HepG2 (cell line): Measurements from ENCODE around the gene SYT8. TPM values are rescaled to one million over a fixed set of nuclear protein-coding genes. Genes with fewer than 3 reads are reported as not detected.
A peak's percentile ranks its signal among the peaks of the same experiment; 100 is the strongest.

ENCODE experiments used
- ARID2 ChIP-seq: sonication (generic); formaldehyde crosslinking; IDR thresholded peaks from 2 replicates; pipeline ENCODE4 v1.8.1; 2022; ENCODE audit warnings: mild to moderate bottlenecking, missing genetic modification reagents, borderline replicate concordance
- CAMTA2 ChIP-seq: sonication (generic); formaldehyde crosslinking; IDR thresholded peaks from 2 replicates; pipeline ENCODE4 v1.4.0; 2020; ENCODE audit warnings: mild to moderate bottlenecking, missing genetic modification reagents, borderline replicate concordance
- HNRNPUL1 ChIP-seq: fragments of 200-400 bp; formaldehyde crosslinking; IDR thresholded peaks from 2 replicates; pipeline ENCODE4 v1.6.1; 2017; ENCODE audit warnings: low read depth, mild to moderate bottlenecking, low read length, moderate library complexity
- HOXA5 ChIP-seq: sonication (generic); formaldehyde crosslinking; IDR thresholded peaks from 2 replicates; pipeline ENCODE4 v1.4.0; 2020; ENCODE audit warnings: missing genetic modification reagents
- IRF2 ChIP-seq: IDR thresholded peaks from 2 replicates; pipeline ENCODE4 v1.6.1; 2018; ENCODE audit warnings: missing genetic modification reagents, missing compliant biosample characterization
- MATR3 ChIP-seq: sonication (generic); formaldehyde crosslinking; IDR thresholded peaks from 2 replicates; pipeline ENCODE4 v1.4.0; 2020; ENCODE audit warnings: missing genetic modification reagents
- PAX8 ChIP-seq: sonication (generic); formaldehyde crosslinking; IDR thresholded peaks from 2 replicates; pipeline ENCODE4 v1.8.0; 2022; ENCODE audit warnings: mild to moderate bottlenecking, missing genetic modification reagents, borderline replicate concordance
- SETDB1 ChIP-seq: sonication (generic); formaldehyde crosslinking; IDR thresholded peaks from 2 replicates; pipeline ENCODE4 v1.5.1; 2020; ENCODE audit warnings: missing genetic modification reagents, mild to moderate bottlenecking, borderline replicate concordance
- SRF ChIP-seq: IDR thresholded peaks from 2 replicates; pipeline ENCODE4 v1.6.1; 2011; ENCODE audit warnings: mild to moderate bottlenecking, low read depth, low read length, moderate library complexity
- ZBTB26 ChIP-seq: IDR thresholded peaks from 2 replicates; pipeline ENCODE4 v1.6.1; 2016; ENCODE audit warnings: missing compliant biosample characterization, missing genetic modification reagents, borderline replicate concordance
- ZFP62 ChIP-seq: sonication (generic); formaldehyde crosslinking; IDR thresholded peaks from 2 replicates; pipeline ENCODE4 v1.4.0; 2020; ENCODE audit warnings: missing genetic modification reagents
- ZKSCAN5 ChIP-seq: sonication (generic); formaldehyde crosslinking; IDR thresholded peaks from 2 replicates; pipeline ENCODE4 v1.5.1; 2020; ENCODE audit warnings: mild to moderate bottlenecking, missing genetic modification reagents
- ZNF101 ChIP-seq: sonication (generic); formaldehyde crosslinking; IDR thresholded peaks from 2 replicates; pipeline ENCODE4 v1.4.0; 2020; ENCODE audit warnings: mild to moderate bottlenecking, low read depth, missing genetic modification reagents, borderline replicate concordance
- ZNF136 ChIP-seq: sonication (generic); formaldehyde crosslinking; IDR thresholded peaks from 2 replicates; pipeline ENCODE4 v1.8.1; 2022; ENCODE audit warnings: low read depth, mild to moderate bottlenecking, moderate library complexity, missing genetic modification reagents
- ZNF207 ChIP-seq: fragments of 450-650 bp; IDR thresholded peaks from 2 replicates; pipeline ENCODE4 v1.6.1; 2016; ENCODE audit warnings: antibody characterized with exemption, borderline replicate concordance
- ZNF280D ChIP-seq: sonication (generic); formaldehyde crosslinking; IDR thresholded peaks from 2 replicates; pipeline ENCODE4 v1.5.1; 2020; ENCODE audit warnings: mild to moderate bottlenecking, missing genetic modification reagents
- ZNF333 ChIP-seq: sonication (generic); formaldehyde crosslinking; IDR thresholded peaks from 2 replicates; pipeline ENCODE4 v1.4.0; 2020; ENCODE audit warnings: mild to moderate bottlenecking, missing genetic modification reagents, borderline replicate concordance
- ZNF446 ChIP-seq: sonication (generic); formaldehyde crosslinking; IDR thresholded peaks from 2 replicates; pipeline ENCODE4 v1.5.0; 2020; ENCODE audit warnings: mild to moderate bottlenecking, missing genetic modification reagents
- ZNF720 ChIP-seq: sonication (generic); formaldehyde crosslinking; IDR thresholded peaks from 2 replicates; pipeline ENCODE4 v1.4.0; 2020; ENCODE audit warnings: missing genetic modification reagents
- ZNF788 ChIP-seq: sonication (generic); formaldehyde crosslinking; IDR thresholded peaks from 2 replicates; pipeline ENCODE4 v1.5.0; 2020; ENCODE audit warnings: mild to moderate bottlenecking, missing genetic modification reagents, borderline replicate concordance
- ZNF850 ChIP-seq: sonication (generic); formaldehyde crosslinking; conservative IDR thresholded peaks from 2 replicates; pipeline ENCODE4 v1.9.0; 2021; ENCODE audit warnings: mild to moderate bottlenecking, missing genetic modification reagents
- ZSCAN21 ChIP-seq: sonication (generic); formaldehyde crosslinking; IDR thresholded peaks from 2 replicates; pipeline ENCODE4 v1.8.0; 2022; ENCODE audit warnings: mild to moderate bottlenecking, missing genetic modification reagents, moderate library complexity, borderline replicate concordance
- ZXDC ChIP-seq: sonication (generic); formaldehyde crosslinking; IDR thresholded peaks from 2 replicates; pipeline ENCODE4 v1.5.0; 2020; ENCODE audit warnings: mild to moderate bottlenecking, missing genetic modification reagents
- polyA plus RNA-seq, 8 experiments: library from polyadenylated mRNA; depleted of rRNA in 3 of 8; stranded (reverse) in 7 of 8; unstranded in 1 of 8; fragments of >200 nt; fragmentation: Illumina TruSeq in 4 of 8; extraction: Trizol in 4 of 8; gene quantifications; 2 replicates each; pipeline versions ENCODE4 v1.2.1 to v1.2.3, GENCODE V29; 2011 to 2016; ENCODE audit warnings: low read depth in 4 of 8, missing spikeins in 1 of 8, mixed read lengths in 1 of 8; ENCODE audit not compliant: insufficient read depth in 1 of 8
- total RNA-seq, 5 experiments: library from RNA; depleted of rRNA; stranded (reverse); fragments of >200 nt; fragmentation: Illumina TruSeq; extraction: Trizol; gene quantifications; 2 replicates each; pipeline ENCODE4 v1.2.3, GENCODE V29; 2016; ENCODE audit warnings: low read depth in 1 of 5

The SYT8 gene
- total and polyA plus RNA-seq, 2 of the 13 experiments (the other 11 are each of a cell fraction or from before 2014, with no cell fraction given) = 0.60 to 2.3 TPM

DNA sequence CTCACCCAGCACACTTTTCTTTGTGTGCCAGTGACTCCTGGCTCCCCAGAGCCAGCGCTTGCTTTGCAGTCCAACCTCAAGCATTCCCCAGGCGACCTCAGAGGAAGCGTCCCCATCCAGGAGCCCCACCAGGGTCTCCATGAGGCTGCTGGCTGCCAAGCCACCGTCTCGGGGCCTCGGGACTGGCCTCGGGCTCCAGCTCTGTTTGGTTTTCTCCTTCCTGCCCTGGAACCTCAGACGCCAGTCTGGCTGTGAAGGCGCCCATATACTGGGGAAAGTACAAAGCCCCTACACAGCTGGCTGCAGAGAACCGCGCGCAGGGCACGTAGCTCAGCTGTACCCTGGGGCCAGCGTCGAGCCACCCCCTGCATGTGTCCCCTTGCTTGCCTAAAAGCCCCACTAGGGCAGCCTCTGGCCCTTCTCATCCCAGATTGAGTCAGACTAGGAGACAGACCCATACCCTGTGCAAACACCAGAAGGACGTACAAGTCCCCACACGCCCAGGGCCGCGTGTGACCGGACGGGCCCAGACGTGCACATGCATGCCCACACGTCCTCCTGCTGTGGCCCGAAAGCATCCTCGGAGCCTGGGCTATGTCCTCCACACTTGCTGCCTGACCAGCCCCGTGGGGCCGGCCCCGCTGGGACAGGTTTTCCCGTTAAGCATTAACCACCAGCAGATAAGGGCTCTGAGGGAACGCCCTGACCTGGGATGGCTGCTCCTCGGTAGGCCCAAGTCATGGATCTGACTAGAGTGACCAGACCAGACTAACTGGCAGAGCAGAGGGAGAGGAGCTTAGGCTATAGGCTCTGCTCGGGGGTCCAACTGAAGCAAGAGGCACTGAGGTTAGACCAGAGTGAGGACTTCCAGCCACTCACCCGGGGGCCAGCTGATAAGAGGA lies 4.2 kb upstream of the SYT8 start (continued):
- no peak for TF ChIP-seq ZNF207
- no peak for TF ChIP-seq ZXDC (CRISPR knock-in tag)
- no peak for TF ChIP-seq ZNF101
- TF ChIP-seq SRF = no peak
- TF ChIP-seq ZNF720 (CRISPR knock-in tag) = no peak
- TF ChIP-seq ZNF788 = peak; percentile 46; the same call in 1 of the 2 replicates
- no peak for TF ChIP-seq HOXA5 (CRISPR knock-in tag)
- TF ChIP-seq ZNF850 (CRISPR knock-in tag) = no peak
- TF ChIP-seq ZNF333 = no peak
- TF ChIP-seq IRF2 (CRISPR knock-in tag) = peak; percentile 40; the same call in 1 of the 2 replicates
- peak; percentile 90; the same call in 1 of the 2 replicates for TF ChIP-seq ZNF280D
- TF ChIP-seq ZKSCAN5 (CRISPR knock-in tag) = no peak
- no peak for TF ChIP-seq HNRNPUL1
- peak; percentile 50; the same call in 1 of the 2 replicates for TF ChIP-seq ZBTB26 (CRISPR knock-in tag)
- no peak for TF ChIP-seq PAX8 (CRISPR knock-in tag)
- no peak for TF ChIP-seq MATR3
- TF ChIP-seq SETDB1 (CRISPR knock-in tag) = no peak
- peak; percentile 55; the same call in 1 of the 2 replicates for TF ChIP-seq ZNF446 (CRISPR knock-in tag)
- TF ChIP-seq CAMTA2 (CRISPR knock-in tag) = no peak
- no peak for TF ChIP-seq ZFP62
- TF ChIP-seq ZNF136 (CRISPR knock-in tag) = 0 out of 2 replicates have a peak, but pooled peaks have one; percentile 86
- TF ChIP-seq ARID2 (CRISPR knock-in tag) = no peak
- TF ChIP-seq ZSCAN21 (CRISPR knock-in tag) = peak; percentile 90
